ENCODE measurements around the gene SPRED1.

DNA sequence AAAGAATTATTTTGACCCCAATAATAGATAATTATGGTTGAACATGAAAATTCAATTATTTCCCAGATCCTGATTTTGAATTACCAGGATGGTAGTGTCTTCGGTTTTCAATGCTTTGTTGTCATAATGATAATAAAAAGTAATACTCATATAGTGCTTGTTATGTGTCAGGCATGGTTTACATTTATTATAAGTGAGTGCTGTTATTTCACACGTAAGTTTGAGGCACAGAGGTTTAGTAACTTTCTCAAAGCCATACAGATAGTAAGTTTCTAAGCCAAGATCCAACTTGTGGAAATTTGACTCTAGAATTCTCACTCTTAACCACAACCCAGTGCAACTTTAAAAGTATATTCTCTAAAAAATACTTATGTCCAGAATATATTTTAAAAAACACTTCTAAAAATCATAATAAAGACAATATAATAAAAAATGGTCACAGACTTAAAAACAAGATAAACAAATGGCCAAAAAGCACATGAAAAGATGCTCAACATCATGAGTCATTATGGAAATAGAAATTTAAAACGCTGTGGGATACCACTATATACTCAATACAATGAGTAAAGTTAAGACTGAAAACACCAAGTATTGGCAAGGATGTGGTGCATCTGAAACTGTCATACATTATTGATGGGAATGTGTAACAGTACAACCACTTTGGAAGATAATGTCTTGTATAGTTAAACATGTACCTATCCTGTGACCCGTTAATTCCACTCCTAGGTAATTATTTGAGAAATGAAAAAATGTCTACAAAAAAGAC lies 45.2 kb downstream of the SPRED1 start:
- TF ChIP-seq, protein P1, sequence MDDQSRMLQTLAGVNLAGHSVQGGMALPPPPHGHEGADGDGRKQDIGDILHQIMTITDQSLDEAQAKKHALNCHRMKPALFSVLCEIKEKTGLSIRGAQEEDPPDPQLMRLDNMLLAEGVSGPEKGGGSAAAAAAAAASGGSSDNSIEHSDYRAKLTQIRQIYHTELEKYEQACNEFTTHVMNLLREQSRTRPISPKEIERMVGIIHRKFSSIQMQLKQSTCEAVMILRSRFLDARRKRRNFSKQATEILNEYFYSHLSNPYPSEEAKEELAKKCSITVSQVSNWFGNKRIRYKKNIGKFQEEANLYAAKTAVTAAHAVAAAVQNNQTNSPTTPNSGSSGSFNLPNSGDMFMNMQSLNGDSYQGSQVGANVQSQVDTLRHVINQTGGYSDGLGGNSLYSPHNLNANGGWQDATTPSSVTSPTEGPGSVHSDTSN (IDR thresholded peaks at IDR 0.05) = no peak
- TF ChIP-seq, protein P2, sequence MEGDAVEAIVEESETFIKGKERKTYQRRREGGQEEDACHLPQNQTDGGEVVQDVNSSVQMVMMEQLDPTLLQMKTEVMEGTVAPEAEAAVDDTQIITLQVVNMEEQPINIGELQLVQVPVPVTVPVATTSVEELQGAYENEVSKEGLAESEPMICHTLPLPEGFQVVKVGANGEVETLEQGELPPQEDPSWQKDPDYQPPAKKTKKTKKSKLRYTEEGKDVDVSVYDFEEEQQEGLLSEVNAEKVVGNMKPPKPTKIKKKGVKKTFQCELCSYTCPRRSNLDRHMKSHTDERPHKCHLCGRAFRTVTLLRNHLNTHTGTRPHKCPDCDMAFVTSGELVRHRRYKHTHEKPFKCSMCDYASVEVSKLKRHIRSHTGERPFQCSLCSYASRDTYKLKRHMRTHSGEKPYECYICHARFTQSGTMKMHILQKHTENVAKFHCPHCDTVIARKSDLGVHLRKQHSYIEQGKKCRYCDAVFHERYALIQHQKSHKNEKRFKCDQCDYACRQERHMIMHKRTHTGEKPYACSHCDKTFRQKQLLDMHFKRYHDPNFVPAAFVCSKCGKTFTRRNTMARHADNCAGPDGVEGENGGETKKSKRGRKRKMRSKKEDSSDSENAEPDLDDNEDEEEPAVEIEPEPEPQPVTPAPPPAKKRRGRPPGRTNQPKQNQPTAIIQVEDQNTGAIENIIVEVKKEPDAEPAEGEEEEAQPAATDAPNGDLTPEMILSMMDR (IDR thresholded peaks at IDR 0.05) = no peak
- TF ChIP-seq HOXA7 (CRISPR knock-in tag; IDR thresholded peaks at IDR 0.05) = no peak
- no peak for TF ChIP-seq POLR2A (IDR thresholded peaks at IDR 0.05; ENCODE audit: low read length)

Measured in A549 (cell line).